HG03095 (cell line): ENCODE measurements around the gene RNF17.

Source experiments
- ATAC-seq: cut with Tn5 transposase; IDR thresholded peaks from one replicate; pipeline ENCODE4 v1.9.1; 2021; ENCODE audit warnings: moderate library complexity; ENCODE audit not compliant: unreplicated experiment

The RNF17 gene

DNA sequence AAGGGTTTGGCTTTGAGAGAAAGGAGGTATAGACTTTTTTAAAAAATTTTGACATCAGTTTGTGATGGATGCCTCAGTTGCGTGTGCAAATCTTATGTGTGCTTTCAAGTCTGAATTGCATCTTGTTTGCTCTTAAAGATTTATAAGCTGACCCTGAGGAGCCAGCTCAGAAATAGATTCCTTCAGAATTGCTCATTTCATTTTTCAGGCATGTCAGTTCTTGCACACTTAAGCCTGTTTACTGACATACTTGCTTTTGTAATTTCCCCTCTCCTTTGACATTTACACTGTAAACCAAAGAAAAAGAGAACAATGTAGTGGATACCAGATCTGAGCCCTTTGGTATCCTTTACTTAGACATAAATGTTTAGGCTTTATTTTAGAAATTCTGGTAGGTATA, 87.6 kb downstream of the RNF17 start:
- no peak for ATAC-seq

DNA sequence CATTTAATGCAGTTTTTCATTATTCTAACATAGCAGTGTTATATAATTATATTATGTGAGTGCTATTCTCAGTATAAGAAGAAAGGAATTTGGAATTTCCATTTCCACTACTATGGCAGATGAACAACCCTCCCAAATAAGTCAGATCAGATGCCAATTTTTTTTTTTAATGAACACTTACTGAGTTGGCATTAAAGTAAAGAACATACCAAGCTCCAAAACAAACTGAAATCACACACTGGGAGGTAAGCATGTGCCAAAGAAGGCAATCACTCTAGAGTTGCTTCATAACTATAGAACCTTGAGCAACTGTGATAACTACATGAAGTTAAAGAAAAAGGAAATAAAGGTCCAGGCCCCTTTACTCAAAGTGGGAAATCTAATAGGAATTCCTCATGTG, 90.3 kb downstream of the RNF17 start:
- ATAC-seq, result no peak

DNA sequence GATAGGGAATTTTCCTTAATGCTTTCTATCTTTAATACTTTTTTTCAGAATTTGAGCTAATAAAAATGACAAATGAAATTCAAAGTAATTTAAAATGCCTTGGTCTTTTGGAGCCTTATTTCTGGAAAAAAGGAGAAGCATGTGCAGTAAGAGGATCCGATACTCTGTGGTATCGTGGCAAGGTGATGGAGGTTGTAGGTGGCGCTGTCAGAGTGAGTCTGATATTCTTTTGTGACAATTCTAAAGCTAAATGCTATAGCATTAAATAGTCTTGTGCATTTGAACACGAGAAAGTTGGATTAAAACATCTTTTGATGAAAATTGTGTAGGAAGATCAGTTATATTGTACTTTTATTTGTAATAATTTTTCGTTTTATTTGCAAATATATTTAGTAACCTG, 95.0 kb downstream of the RNF17 start:
- no peak for ATAC-seq

DNA sequence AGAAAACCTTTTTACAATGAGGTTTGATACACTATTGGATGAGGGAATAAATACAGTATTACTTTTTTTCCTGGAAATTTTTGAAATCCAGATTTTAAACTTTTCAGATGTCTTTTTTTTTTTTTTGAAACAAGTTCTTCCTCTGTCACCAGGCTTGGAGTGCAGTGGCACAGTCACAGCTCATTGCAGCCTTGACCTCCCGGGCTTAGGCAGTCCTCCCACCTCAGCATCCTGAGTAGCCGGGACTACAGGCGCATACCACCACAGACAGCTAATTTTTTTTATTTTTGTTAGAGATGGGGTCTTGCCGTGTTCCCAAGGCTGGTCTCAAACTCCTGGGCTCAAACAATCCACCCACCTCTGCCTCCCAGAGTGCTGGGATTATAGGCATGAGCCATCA, 96.8 kb downstream of the RNF17 start:
- no peak for ATAC-seq

DNA sequence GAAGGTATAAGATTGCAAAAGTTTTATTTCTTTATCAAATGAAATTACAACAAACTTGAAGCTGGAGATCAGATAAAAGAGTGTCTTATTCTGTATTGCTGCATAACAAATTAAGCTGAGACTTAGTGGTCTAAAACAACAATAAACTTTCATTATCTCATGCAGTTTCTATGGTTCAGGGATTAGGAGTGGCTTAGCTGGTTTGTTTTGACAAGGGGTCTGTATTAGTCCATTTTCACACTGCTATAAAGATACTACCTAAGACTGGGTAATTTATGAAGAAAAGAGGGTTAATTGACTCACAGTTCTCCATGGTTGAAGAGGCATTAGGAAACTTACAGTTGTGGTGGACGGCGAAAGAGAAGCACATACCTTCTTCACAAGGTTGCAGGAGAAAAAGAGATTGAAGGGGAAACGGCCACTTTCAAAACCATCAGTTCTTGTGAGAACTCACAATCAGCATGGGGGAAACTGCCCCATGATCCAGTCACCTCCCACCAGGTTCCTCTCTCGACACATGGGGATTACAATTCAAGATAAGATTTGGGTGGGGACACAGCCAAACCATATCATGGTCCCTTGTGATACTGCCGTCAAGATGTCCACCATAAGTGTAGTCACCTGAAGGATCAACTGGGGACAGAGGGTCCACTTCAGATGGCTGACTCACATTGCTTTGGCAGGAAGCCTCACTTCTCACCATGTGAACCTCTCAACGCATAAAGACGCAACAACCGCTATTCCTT, 97.8 kb downstream of the RNF17 start:
- no peak for ATAC-seq

DNA sequence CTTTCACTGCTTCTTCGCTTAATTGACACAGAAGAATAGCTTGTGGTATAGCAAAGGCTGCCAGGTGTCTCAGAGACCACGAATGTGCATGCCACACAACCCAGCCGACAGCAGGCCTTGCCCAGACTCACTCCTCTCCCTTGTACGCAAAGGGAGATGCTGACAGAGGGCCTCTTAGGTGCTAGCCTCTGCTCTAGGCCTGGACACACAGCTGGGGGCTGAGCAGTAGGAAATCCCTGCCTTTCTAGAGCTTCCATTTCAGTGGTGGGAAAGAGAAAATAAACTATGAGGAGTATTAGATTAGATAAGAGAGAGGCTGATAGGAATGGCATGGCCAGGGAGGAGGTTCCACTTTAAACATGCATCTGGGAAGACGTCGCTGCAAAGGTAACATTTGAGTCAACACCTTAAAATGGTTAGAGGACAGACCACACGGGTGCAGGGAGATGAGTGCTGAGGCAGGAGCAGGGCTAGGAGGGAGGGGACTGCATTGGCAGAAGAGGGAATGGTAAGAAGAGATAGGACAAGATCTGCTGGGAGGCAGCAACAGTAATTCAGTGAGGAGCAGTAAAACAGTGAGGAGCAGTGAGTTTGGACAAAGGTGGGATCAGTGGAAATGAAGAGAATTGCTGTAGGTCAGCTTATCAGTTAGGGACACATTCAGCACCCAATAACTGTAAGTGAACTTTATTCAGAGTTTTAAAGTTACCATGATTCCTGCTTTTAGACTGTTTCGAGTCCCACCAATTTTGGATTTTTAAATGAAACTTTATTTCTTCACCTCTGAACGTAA, 100.0 kb downstream of the RNF17 start:
- no peak for ATAC-seq

DNA sequence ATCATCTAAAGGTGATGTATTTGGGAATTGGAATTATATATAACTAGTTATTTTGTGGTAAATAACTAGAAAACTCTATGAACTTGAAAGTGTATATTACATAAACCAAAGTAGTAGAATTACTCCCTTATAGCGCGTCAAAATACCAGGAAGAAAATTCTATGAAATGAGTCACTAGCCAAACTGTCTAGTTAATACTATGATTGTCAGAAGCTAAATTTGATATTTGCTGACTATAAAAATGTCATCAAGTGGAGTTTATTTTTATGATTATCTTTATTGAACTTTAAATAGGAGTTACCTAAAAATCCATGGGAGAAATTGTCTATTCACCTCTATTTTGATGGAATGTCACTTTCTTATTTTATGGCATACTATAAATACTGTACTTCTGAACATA, 100.6 kb downstream of the RNF17 start:
- no peak for ATAC-seq

DNA sequence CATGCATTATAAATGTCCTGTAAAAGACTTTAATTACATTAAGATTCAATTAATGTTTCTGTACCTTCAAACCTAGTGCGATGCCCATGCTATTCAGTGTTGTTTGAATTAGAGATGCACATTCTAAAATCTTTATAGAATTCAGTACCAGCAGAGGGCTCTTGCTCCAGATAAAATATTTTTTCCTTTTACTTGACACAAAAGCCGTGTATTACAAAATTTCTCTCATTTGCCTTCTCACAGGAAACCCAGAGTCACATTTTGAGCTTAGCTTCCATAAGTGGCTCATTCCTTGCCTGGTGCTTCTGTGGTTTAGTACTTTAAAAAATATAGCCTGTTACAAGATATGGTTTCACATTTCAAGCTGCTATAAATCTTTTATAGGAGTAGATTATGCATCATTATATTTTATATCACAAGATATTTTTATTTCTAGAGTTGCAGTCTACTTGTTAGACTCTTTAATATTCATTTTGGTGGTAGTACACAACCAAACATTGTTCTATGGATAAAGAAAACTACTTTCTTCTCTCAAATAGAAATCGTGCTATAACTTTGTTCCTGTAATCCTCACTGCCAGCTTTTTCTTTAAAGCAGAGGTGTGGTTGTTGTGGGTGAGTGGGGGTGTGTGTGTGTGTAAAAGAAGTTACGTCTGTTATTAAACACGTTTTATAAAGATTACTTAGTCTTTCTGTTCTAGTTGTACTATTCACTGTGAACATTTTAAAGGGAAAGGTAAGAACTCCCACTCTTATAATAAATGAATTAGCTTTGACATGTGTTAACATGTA, 101.4 kb downstream of the RNF17 start:
- ATAC-seq, result no peak

DNA sequence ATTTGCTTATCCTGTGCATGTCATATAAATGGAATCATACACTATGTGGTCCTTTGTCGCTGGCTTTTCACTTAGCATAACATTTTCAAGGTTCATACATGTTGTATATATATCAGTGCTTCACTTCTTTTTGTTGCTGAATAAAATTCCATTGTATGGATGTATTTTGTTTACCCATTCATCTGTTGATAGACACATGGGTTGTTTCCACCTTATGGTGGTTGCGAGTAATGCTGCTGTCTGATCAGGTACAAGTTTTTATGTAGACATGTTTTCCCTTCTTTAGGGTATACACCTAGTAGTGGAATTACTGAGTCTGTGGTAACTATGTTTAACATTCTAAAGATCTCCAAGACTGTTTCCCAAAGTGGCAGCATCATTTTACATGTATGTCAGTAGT, 102.5 kb downstream of the RNF17 start:
- ATAC-seq, result no peak

DNA sequence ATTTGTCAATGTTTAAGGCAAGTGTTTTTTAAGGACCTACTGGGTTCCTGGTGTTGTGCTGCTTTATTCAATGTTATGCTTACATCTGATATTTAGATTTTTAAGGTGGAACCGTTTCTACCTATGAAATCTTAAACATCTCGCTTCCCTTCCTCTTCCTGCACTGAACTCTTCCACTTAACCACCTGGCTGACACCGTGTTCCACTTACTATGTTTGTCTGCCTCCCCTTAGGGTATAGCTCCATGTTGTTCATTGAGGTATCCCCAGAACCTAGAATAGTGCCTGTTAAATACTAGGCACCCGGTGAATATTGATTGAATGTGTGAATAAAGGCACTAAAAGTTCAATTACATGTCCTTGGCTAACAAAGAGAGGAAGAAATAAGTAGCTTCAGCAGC, 104.9 kb downstream of the RNF17 start:
- ATAC-seq, result no peak

DNA sequence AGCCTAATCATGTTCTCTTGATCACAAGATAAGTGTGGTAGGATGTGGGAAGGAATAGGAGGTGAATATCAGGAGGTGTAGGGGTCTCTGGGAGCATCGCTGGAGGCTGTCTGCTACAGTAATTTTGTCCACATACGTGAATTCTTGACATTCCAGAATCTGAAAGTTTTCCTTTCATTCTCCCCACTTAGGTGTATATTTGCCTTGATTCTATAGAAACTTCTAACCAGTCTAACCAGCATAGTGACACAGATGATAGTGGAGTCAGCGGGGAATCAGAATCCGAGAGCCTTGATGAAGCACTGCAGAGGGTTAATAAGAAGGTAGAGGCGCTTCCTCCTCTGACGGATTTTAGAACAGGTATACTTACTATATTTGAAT, 106.4 kb downstream of the RNF17 start:
- no peak for ATAC-seq

DNA sequence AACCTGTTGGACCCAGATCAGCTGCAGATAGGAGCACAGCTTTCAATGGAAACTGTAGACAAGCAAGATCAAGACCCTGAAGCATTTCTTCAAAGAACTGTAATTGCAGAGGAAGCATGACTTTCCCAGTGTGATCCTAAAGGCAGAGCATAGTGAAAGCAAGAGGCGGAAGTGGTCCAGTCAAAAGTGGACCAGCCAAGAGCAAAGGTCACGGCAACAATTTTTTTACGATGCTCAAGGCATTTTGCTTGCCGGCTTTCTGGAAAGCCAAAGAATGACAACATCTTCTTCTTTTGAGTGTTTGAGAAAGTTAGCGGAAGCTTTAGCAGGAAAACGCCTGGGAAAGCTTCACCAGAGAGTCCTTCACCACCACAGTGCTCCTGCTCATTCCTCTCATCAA, 111.6 kb downstream of the RNF17 start:
- ATAC-seq, result no peak

DNA sequence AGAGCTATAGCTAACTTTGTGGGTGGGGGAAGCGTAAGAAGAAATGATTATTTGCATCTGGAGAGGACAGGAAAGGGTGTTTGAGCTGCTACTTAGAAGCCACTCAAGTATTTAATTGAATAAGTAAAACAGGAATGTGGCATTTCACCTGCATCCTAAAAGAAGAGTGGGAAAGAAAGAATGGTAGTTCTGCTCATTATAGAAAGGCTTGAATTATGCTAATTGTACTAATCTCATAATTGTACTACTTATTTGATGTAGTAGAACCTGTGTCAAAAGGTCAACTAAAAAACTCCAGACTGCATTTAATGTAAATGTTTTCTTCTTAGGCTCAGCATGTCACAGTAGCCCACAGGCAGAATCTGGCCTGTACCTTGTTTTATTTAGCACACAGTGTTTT, 113.6 kb downstream of the RNF17 start:
- no peak for ATAC-seq

DNA sequence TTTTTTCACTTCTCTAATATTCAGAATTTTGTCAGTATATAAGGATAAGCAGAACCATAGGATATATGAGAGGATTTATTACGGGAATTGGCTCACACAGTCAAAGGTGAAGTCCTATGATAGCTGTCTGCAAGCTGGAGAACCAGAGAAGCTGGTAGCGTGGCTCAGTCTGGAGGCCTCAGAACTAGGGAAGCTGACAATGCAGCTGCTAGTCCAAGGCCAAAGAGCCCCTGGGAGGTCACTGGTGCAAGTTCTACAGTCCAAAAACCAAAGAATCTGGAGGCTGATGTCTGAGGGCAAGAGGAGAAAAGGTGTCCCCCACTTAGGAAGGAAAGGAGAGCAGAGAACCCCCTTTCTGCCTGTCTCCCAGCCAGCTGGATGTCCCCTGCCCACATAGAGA, 114.4 kb downstream of the RNF17 start:
- no peak for ATAC-seq

DNA sequence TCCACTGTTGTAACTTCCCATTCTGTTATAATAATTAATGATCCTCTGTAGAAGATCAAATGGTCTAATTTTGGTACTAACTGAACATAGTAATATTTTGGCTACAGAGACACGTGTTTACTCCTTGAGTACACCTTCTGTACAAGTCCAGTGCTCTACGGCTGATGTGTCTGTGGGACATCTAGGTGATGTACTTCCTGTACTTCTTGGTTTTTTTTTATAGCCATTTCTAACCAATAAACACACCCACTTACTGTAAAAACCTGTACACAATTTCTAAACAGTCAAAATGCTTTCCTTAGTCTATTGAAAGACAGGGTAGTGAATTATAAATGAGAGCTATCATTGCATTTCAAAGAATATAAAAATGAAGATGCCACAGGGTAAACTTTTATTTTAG, 118.7 kb downstream of the RNF17 start:
- ATAC-seq, result no peak

DNA sequence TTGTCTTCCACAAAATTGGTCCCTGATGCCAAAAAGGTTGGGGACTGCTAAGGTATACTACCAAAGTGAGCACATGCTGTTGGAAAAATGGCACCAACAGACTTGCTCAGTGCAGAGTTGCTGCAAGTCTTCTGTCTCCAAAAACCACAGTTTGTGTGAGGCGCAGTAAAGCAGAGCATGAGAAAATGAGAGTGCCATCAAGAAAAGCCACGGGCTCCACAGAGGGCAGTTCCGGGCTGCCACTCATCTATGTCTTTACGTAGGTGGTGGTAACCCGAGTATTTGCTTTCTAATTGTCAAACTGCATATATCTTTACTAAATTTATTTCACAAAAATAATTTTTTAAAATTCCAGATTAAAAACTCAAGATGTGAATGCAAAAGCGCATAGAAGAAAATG, 123.8 kb downstream of the RNF17 start:
- no peak for ATAC-seq

DNA sequence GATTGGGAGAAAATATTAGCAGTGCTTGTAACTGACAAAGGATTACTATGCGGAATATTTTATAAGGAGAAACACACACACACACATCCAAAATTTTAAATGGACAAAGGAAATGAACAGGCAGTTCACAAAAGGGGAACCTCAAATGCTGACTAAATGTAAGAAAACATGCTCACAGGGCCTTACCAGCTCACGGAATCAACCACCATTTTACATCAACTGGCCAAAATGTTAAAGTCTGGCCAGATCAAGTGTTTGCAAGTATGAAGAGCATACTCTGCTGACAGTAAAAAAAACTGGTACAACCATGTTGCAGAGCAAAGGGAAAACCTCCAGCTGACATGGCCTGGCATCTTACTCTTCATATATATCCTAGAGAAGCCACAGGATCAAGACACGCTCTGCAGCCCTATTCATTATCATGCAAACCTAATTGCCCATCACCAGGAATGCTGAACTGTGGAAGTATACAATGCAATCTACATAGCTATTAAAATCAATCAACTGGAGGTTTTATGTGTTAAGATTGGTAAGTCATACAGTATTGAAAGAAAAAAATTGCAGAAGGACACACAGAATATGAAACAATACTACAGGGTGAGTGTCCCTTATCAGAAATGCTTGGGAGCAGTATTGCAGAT, 124.4 kb downstream of the RNF17 start:
- ATAC-seq, result no peak

DNA sequence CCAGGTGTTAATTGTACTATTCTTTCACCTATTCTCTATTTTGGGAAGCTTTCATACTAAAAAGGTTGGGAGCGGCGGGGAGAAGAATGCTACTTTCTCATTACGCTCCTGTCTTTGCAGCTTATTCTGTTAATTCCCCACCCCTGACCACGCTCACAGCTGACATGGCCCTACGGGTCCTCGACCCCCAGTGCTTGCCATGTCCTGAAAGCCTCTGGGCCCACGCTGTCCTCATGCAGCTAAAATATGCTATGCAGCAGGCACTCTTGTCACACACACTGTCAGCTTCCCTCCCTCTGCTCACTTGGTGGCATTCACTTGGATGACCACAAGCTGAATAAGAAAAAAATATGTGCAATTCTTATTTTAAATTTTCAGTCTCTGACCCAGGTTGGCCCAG, 126.3 kb downstream of the RNF17 start:
- no peak for ATAC-seq

DNA sequence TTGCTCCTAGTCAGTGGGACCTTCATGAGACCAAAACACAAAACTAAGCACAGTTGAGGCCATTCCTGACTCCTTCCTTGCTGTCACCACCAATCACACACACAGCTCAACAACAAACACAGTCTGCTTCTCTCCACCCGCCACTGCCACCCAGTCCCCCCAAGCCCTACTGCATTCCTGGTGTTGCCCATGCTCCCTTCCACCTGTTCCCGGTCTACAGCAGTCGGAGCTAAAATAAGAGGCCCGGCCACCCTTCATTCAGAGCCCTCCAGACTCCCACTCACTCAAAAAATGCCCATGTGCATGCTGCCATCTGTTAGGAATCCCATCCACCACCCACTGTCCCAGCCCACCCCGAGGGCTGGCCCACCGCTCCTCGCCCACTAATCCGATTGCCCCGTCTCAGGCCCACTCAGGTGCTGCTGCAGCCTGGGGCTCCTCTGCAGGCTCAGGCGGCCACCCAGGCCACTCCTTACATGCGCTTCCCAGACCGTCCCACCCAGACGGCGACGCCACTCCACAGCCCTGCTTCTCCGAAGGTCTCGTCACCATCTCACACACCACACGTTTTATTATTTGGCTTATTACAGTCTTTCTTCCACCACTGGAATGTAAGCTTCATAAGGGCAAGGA, 127.6 kb downstream of the RNF17 start:
- no peak for ATAC-seq

DNA sequence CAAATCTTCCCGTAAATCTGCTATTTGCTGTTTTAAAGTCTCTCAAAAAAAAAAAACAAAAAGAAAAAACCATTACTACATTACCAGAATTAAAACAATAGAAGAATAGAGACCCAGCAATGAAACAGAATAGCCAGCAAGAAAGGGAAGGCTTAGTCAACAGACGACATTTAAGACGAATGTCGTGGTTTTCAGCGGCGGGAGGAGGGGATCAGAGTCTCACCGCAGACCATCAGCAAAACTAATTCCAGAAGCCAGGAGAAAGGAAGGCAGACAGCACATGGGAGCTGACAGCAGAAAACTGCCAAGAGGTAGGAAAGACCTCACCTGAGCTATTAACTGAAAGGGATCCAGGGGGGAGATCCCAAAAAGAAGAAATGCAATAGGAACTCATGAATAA, 128.9 kb downstream of the RNF17 start:
- no peak for ATAC-seq

DNA sequence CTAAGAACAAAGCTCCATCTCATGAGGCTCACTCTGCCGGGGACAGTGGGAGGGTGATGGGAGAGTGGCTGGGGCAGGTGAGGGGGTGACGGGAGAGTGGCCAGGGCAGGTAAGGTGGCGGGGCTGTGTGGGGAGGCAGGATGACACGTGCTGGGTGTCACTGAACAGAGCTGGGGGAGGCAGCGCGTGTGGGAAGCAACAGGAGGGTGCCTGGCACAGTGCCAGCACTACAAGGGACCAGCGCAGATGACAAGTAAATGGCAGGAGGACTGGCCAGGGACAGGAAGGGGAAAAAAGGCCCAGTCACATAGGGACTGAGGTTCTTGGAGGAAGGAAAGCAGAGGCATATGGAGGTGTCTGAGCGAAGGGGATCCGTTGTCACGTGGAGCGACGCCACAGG, 129.9 kb downstream of the RNF17 start:
- ATAC-seq, result no peak
